Suprapubic skin (tissue), 4 donors: ENCODE data around the gene TMEM114. TPM values are rescaled to one million over a fixed set of nuclear protein-coding genes. Genes with fewer than 3 reads are reported as not detected.

ENCODE experiments used
- DNase-seq, 2 donors: peaks; one replicate each; pipeline ENCODE4 v3.0.0-alpha.2; 2019; ENCODE audit warnings: low spot score in 2 of 2
- H3K27ac ChIP-seq: fragments of 200-600 bp; sonication (generic); one replicate; pipeline ENCODE4 v1.5.1; 2019
- H3K27me3 ChIP-seq: fragments of 200-600 bp; sonication (generic); one replicate; pipeline ENCODE4 v1.5.1; 2019
- H3K36me3 ChIP-seq: fragments of 200-600 bp; sonication (generic); one replicate; pipeline ENCODE4 v1.5.1; 2019
- H3K4me1 ChIP-seq: fragments of 200-600 bp; sonication (generic); one replicate; pipeline ENCODE4 v1.5.1; 2019
- H3K4me3 ChIP-seq: fragments of 200-600 bp; sonication (generic); one replicate; pipeline ENCODE4 v1.5.1; 2019; ENCODE audit warnings: mild to moderate bottlenecking
- H3K9me3 ChIP-seq: fragments of 200-600 bp; sonication (generic); one replicate; pipeline ENCODE4 v1.5.1; 2019
- CTCF ChIP-seq, 2 donors: fragments of 200-600 bp in 1 of 2; fragments of 450-650 bp in 1 of 2; sonication (generic) in 1 of 2; IDR thresholded peaks; one replicate each; pipeline ENCODE4 v1.5.1; 2016 to 2019; ENCODE audit warnings: antibody characterized with exemption in 2 of 2, mild to moderate bottlenecking in 1 of 2, moderate library complexity in 1 of 2
- EP300 ChIP-seq: sonication (generic); formaldehyde crosslinking; IDR thresholded peaks from one replicate; pipeline ENCODE4 v1.6.1; 2017; ENCODE audit warnings: antibody characterized with exemption
- POLR2A ChIP-seq, 2 donors: fragments of 450-650 bp; IDR thresholded peaks; one replicate each; pipeline ENCODE4 v1.6.1; 2017; ENCODE audit warnings: antibody characterized with exemption in 2 of 2, mild to moderate bottlenecking in 2 of 2, moderate library complexity in 2 of 2
- POLR2AphosphoS5 ChIP-seq, 3 donors: sonication (generic); formaldehyde crosslinking; IDR thresholded peaks; one replicate each; pipeline ENCODE4 v1.6.1; 2017; ENCODE audit warnings: antibody characterized with exemption in 3 of 3
- WGBS: methylation state at CpG from one replicate; pipeline ENCODE4 v1.1.5; 2018; 5-methylcytosine and 5-hydroxymethylcytosine counted together
- total RNA-seq, 4 donors: library from RNA; depleted of rRNA; stranded (reverse); fragments of >200 nt; gene quantifications; one replicate each; pipeline ENCODE4 v1.1.0, GENCODE V29; 2016

TMEM114 gene
- total RNA-seq, 4 donors from 2014 or later = not detected

- Histone ChIP-seq H3K4me3 (no peak overlapping the region), H3K9me3 (no peaks in the 10 kb centered on the region), H3K4me1 (peaks cover 18% of the 10 kb centered on the region), H3K27me3 (no peaks in the 10 kb centered on the region), H3K36me3 (peaks cover 3% of the 10 kb centered on the region), H3K27ac (no peak overlapping the region)
- DNase-seq = no peak
- no peak for TF ChIP-seq EP300
- TF ChIP-seq POLR2AphosphoS5 (IDR thresholded peaks at IDR 0.05) = no peak
- no peak for TF ChIP-seq POLR2A (IDR thresholded peaks at IDR 0.05)
- no peak for TF ChIP-seq CTCF (IDR thresholded peaks at IDR 0.05)
- 61% methylated on average over 6 of the region's 6 CpGs for WGBS
Observed at GRCh38 chr16:8620535-8620934, 30.2 kb upstream of the TMEM114 start.

GRCh38 chr16:8619671-8620370, 29.5 kb upstream of the TMEM114 start:
- Histone ChIP-seq H3K27me3 (no peaks in the 10 kb centered on the region), H3K36me3 (no peaks in the 10 kb centered on the region), H3K4me1 (peaks cover 18% of the 10 kb centered on the region), H3K4me3 (no peak overlapping the region), H3K27ac (no peak overlapping the region), H3K9me3 (no peaks in the 10 kb centered on the region)
- no peak for DNase-seq
- 74% methylated on average over 5 of the region's 5 CpGs for WGBS
- TF ChIP-seq POLR2AphosphoS5 (IDR thresholded peaks at IDR 0.05) (no peak), CTCF (IDR thresholded peaks at IDR 0.05) (no peak), POLR2A (IDR thresholded peaks at IDR 0.05) (no peak), EP300 (no peak)

- Histone ChIP-seq H3K9me3 (no peaks in the 10 kb centered on the region), H3K27me3 (peaks cover 8% of the 10 kb centered on the region), H3K36me3 (no peaks in the 10 kb centered on the region), H3K4me3 (no peak overlapping the region), H3K4me1 (no peaks in the 10 kb centered on the region), H3K27ac (no peak overlapping the region)
- TF ChIP-seq CTCF (IDR thresholded peaks at IDR 0.05) (no peak), EP300 (no peak), POLR2AphosphoS5 (IDR thresholded peaks at IDR 0.05) (no peak), POLR2A (IDR thresholded peaks at IDR 0.05) (no peak)
- DNase-seq = no peak
- WGBS = 75% methylated on average over 9 of the region's 9 CpGs
Observed at GRCh38 chr16:8614435-8615029, 24.2 kb upstream of the TMEM114 start.

GRCh38 chr16:8611886-8612600, 21.7 kb upstream of the TMEM114 start:
- Histone ChIP-seq H3K36me3 (no peaks in the 10 kb centered on the region), H3K27me3 (peaks cover 24% of the 10 kb centered on the region), H3K4me3 (no peak overlapping the region), H3K4me1 (no peaks in the 10 kb centered on the region), H3K9me3 (no peaks in the 10 kb centered on the region), H3K27ac (no peak overlapping the region)
- no peak for TF ChIP-seq EP300
- TF ChIP-seq CTCF (IDR thresholded peaks at IDR 0.05) = no peak
- TF ChIP-seq POLR2A (IDR thresholded peaks at IDR 0.05) = no peak
- TF ChIP-seq POLR2AphosphoS5 (IDR thresholded peaks at IDR 0.05) = no peak
- 94% methylated on average over 1 of the region's 1 CpG for WGBS
- DNase-seq = no peak

- Histone ChIP-seq H3K27me3 (peaks cover 24% of the 10 kb centered on the region), H3K27ac (no peak overlapping the region), H3K4me1 (no peaks in the 10 kb centered on the region), H3K36me3 (no peaks in the 10 kb centered on the region), H3K9me3 (no peaks in the 10 kb centered on the region), H3K4me3 (no peak overlapping the region)
- 81% methylated on average over 4 of the region's 4 CpGs for WGBS
- TF ChIP-seq CTCF (IDR thresholded peaks at IDR 0.05) (no peak), POLR2AphosphoS5 (IDR thresholded peaks at IDR 0.05) (no peak), POLR2A (IDR thresholded peaks at IDR 0.05) (no peak), EP300 (no peak)
- DNase-seq = no peak
Observed at GRCh38 chr16:8611122-8611521, 20.8 kb upstream of the TMEM114 start.
